Measurements from ENCODE around the gene GATA2.

Gene GATA2

GRCh38 chr3:128472449-128473179, 20.4 kb downstream of the GATA2 start:
- Histone ChIP-seq H3K4me1 (ENCODE audit: insufficient read depth, poor library complexity, severe bottlenecking) (no peaks in the 10 kb centered on the region), H3K27ac (ENCODE audit: poor library complexity, severe bottlenecking) (no peak overlapping the region), H3K27me3 (ENCODE audit: insufficient read depth, poor library complexity, severe bottlenecking) (no peaks in the 10 kb centered on the region), H3K36me3 (ENCODE audit: low read depth) (no peaks in the 10 kb centered on the region), H3K4me3 (ENCODE audit: severe bottlenecking) (no peak overlapping the region), H3K9me3 (ENCODE audit: severe bottlenecking) (no peaks in the 10 kb centered on the region)
- ATAC-seq (ENCODE audit: low read depth) (no peak), DNase-seq (ENCODE audit: low spot score) (no peak)
- TF ChIP-seq CTCF (IDR thresholded peaks at IDR 0.05; ENCODE audit: poor library complexity, severe bottlenecking) = no peak

GRCh38 chr3:128471720-128472119, 21.3 kb downstream of the GATA2 start:
- DNase-seq (ENCODE audit: low spot score) = no peak
- no peaks in the 10 kb centered on the region for H3K9me3 ChIP-seq (ENCODE audit: severe bottlenecking)
- no peak for TF ChIP-seq CTCF (IDR thresholded peaks at IDR 0.05; ENCODE audit: poor library complexity, severe bottlenecking)
- H3K36me3 ChIP-seq (ENCODE audit: low read depth) = no peaks in the 10 kb centered on the region
- H3K4me3 ChIP-seq (ENCODE audit: severe bottlenecking) = no peak overlapping the region
- H3K4me1 ChIP-seq (ENCODE audit: insufficient read depth, poor library complexity, severe bottlenecking) = no peaks in the 10 kb centered on the region
- no peak for ATAC-seq (ENCODE audit: low read depth)
- H3K27me3 ChIP-seq (ENCODE audit: insufficient read depth, poor library complexity, severe bottlenecking) = no peaks in the 10 kb centered on the region
- no peak overlapping the region for H3K27ac ChIP-seq (ENCODE audit: poor library complexity, severe bottlenecking)

GRCh38 chr3:128471110-128471509, 21.9 kb downstream of the GATA2 start:
- Histone ChIP-seq H3K9me3 (ENCODE audit: severe bottlenecking) (no peaks in the 10 kb centered on the region), H3K4me1 (ENCODE audit: insufficient read depth, poor library complexity, severe bottlenecking) (no peaks in the 10 kb centered on the region), H3K27me3 (ENCODE audit: insufficient read depth, poor library complexity, severe bottlenecking) (no peaks in the 10 kb centered on the region), H3K4me3 (ENCODE audit: severe bottlenecking) (no peak overlapping the region), H3K27ac (ENCODE audit: poor library complexity, severe bottlenecking) (no peak overlapping the region), H3K36me3 (ENCODE audit: low read depth) (no peaks in the 10 kb centered on the region)
- TF ChIP-seq CTCF (IDR thresholded peaks at IDR 0.05; ENCODE audit: poor library complexity, severe bottlenecking) = no peak
- DNase-seq (ENCODE audit: low spot score) (no peak), ATAC-seq (ENCODE audit: low read depth) (no peak)

- no peak overlapping the region for H3K27ac ChIP-seq (ENCODE audit: poor library complexity, severe bottlenecking)
- no peaks in the 10 kb centered on the region for H3K4me1 ChIP-seq (ENCODE audit: insufficient read depth, poor library complexity, severe bottlenecking)
- no peaks in the 10 kb centered on the region for H3K36me3 ChIP-seq (ENCODE audit: low read depth)
- no peaks in the 10 kb centered on the region for H3K27me3 ChIP-seq (ENCODE audit: insufficient read depth, poor library complexity, severe bottlenecking)
- no peak for DNase-seq (ENCODE audit: low spot score)
- no peak for ATAC-seq (ENCODE audit: low read depth)
- H3K4me3 ChIP-seq (ENCODE audit: severe bottlenecking) = no peak overlapping the region
- no peak for TF ChIP-seq CTCF (IDR thresholded peaks at IDR 0.05; ENCODE audit: poor library complexity, severe bottlenecking)
- H3K9me3 ChIP-seq (ENCODE audit: severe bottlenecking) = no peaks in the 10 kb centered on the region
Observed at GRCh38 chr3:128470134-128470899, 22.7 kb downstream of the GATA2 start.

- H3K36me3 ChIP-seq (ENCODE audit: low read depth) = no peaks in the 10 kb centered on the region
- no peak for ATAC-seq (ENCODE audit: low read depth)
- H3K27me3 ChIP-seq (ENCODE audit: insufficient read depth, poor library complexity, severe bottlenecking) = no peaks in the 10 kb centered on the region
- H3K27ac ChIP-seq (ENCODE audit: poor library complexity, severe bottlenecking) = no peak overlapping the region
- DNase-seq (ENCODE audit: low spot score) = no peak
- no peak overlapping the region for H3K4me3 ChIP-seq (ENCODE audit: severe bottlenecking)
- H3K9me3 ChIP-seq (ENCODE audit: severe bottlenecking) = no peaks in the 10 kb centered on the region
- no peaks in the 10 kb centered on the region for H3K4me1 ChIP-seq (ENCODE audit: insufficient read depth, poor library complexity, severe bottlenecking)
- no peak for TF ChIP-seq CTCF (IDR thresholded peaks at IDR 0.05; ENCODE audit: poor library complexity, severe bottlenecking)
Observed at GRCh38 chr3:128469556-128469955, 23.4 kb downstream of the GATA2 start.

Measured in RWPE2 (cell line).